ENCODE results near the gene PARP4. TPM values are rescaled to one million over a fixed set of nuclear protein-coding genes. Genes with fewer than 3 reads are reported as not detected.

Gene PARP4
- total and polyA plus RNA-seq, 2 donors: 24.7 to 29.0 TPM

- no peaks in the 10 kb centered on the region for H3K36me3 ChIP-seq (ENCODE audit: control insufficient read depth in 2 of 2, insufficient read depth in 2 of 2, low read length in 1 of 2)
- H3K4me3 ChIP-seq (ENCODE audit: low read length in 2 of 2): no peak overlapping the region
- H3K4me1 ChIP-seq (ENCODE audit: control insufficient read depth in 2 of 2, insufficient read depth in 2 of 2, low read length in 2 of 2): peaks cover 3 to 4% of the 10 kb centered on the region in 2 donors
- no peak for DNase-seq (ENCODE audit: low read depth in 6 of 9, low spot score in 9 of 9)
- no peaks in the 10 kb centered on the region for H3K9me3 ChIP-seq (ENCODE audit: control insufficient read depth in 2 of 2, insufficient read depth in 1 of 2, low read length in 1 of 2)
- 90% methylated on average over 32 of the region's 32 CpGs for WGBS
- peaks cover 18 to 34% of the 10 kb centered on the region in 2 donors for H3K27me3 ChIP-seq (ENCODE audit: control insufficient read depth in 2 of 2, insufficient read depth in 1 of 2, low read length in 1 of 2)
- H3K27ac ChIP-seq (ENCODE audit: low read depth in 1 of 2, low read length in 1 of 2): no peak overlapping the region
Observed at GRCh38 chr13:24540236-24541126, 27.9 kb upstream of the PARP4 start.

- peaks cover 3 to 4% of the 10 kb centered on the region in 2 donors for H3K4me1 ChIP-seq (ENCODE audit: control insufficient read depth in 2 of 2, insufficient read depth in 2 of 2, low read length in 2 of 2)
- no peak for DNase-seq (ENCODE audit: low read depth in 6 of 9, low spot score in 9 of 9)
- H3K27ac ChIP-seq (ENCODE audit: low read depth in 1 of 2, low read length in 1 of 2): no peak overlapping the region
- no peak overlapping the region for H3K4me3 ChIP-seq (ENCODE audit: low read length in 2 of 2)
- H3K9me3 ChIP-seq (ENCODE audit: control insufficient read depth in 2 of 2, insufficient read depth in 1 of 2, low read length in 1 of 2): no peaks in the 10 kb centered on the region
- no peaks in the 10 kb centered on the region for H3K36me3 ChIP-seq (ENCODE audit: control insufficient read depth in 2 of 2, insufficient read depth in 2 of 2, low read length in 1 of 2)
- WGBS: 97% methylated on average over 11 of the region's 11 CpGs
- peaks cover 18 to 34% of the 10 kb centered on the region in 2 donors for H3K27me3 ChIP-seq (ENCODE audit: control insufficient read depth in 2 of 2, insufficient read depth in 1 of 2, low read length in 1 of 2)
Observed at GRCh38 chr13:24539500-24540165, 27.1 kb upstream of the PARP4 start.

- no peak for DNase-seq (ENCODE audit: low read depth in 6 of 9, low spot score in 9 of 9)
- H3K4me1 ChIP-seq (ENCODE audit: control insufficient read depth in 2 of 2, insufficient read depth in 2 of 2, low read length in 2 of 2): no peaks in the 10 kb centered on the region
- H3K27ac ChIP-seq (ENCODE audit: low read depth in 1 of 2, low read length in 1 of 2): no peak overlapping the region
- WGBS: 88% methylated on average over 1 of the region's 1 CpG
- H3K4me3 ChIP-seq (ENCODE audit: low read length in 2 of 2): no peak overlapping the region
- H3K36me3 ChIP-seq (ENCODE audit: control insufficient read depth in 2 of 2, insufficient read depth in 2 of 2, low read length in 1 of 2): no peaks in the 10 kb centered on the region
- H3K9me3 ChIP-seq (ENCODE audit: control insufficient read depth in 2 of 2, insufficient read depth in 1 of 2, low read length in 1 of 2): no peaks in the 10 kb centered on the region
- no peaks in the 10 kb centered on the region for H3K27me3 ChIP-seq (ENCODE audit: control insufficient read depth in 2 of 2, insufficient read depth in 1 of 2, low read length in 1 of 2)
Observed at GRCh38 chr13:24529478-24529877, 16.9 kb upstream of the PARP4 start.

- Histone ChIP-seq H3K9me3 (ENCODE audit: control insufficient read depth in 2 of 2, insufficient read depth in 1 of 2, low read length in 1 of 2) (no peaks in the 10 kb centered on the region), H3K27ac (ENCODE audit: low read depth in 1 of 2, low read length in 1 of 2) (no peak overlapping the region), H3K4me1 (ENCODE audit: control insufficient read depth in 2 of 2, insufficient read depth in 2 of 2, low read length in 2 of 2) (no peaks in the 10 kb centered on the region), H3K4me3 (ENCODE audit: low read length in 2 of 2) (no peak overlapping the region), H3K36me3 (ENCODE audit: control insufficient read depth in 2 of 2, insufficient read depth in 2 of 2, low read length in 1 of 2) (no peaks in the 10 kb centered on the region), H3K27me3 (ENCODE audit: control insufficient read depth in 2 of 2, insufficient read depth in 1 of 2, low read length in 1 of 2) (no peaks in the 10 kb centered on the region)
- WGBS: 95% methylated on average over 4 of the region's 4 CpGs
- DNase-seq (ENCODE audit: low read depth in 6 of 9, low spot score in 9 of 9): no peak
Observed at GRCh38 chr13:24528816-24529398, 16.3 kb upstream of the PARP4 start.

GRCh38 chr13:24527266-24527775 lies 14.7 kb upstream of the PARP4 start:
- Histone ChIP-seq H3K4me1 (ENCODE audit: control insufficient read depth in 2 of 2, insufficient read depth in 2 of 2, low read length in 2 of 2) (no peaks in the 10 kb centered on the region), H3K4me3 (ENCODE audit: low read length in 2 of 2) (no peak overlapping the region), H3K27me3 (ENCODE audit: control insufficient read depth in 2 of 2, insufficient read depth in 1 of 2, low read length in 1 of 2) (no peaks in the 10 kb centered on the region), H3K9me3 (ENCODE audit: control insufficient read depth in 2 of 2, insufficient read depth in 1 of 2, low read length in 1 of 2) (no peaks in the 10 kb centered on the region), H3K27ac (ENCODE audit: low read depth in 1 of 2, low read length in 1 of 2) (no peak overlapping the region), H3K36me3 (ENCODE audit: control insufficient read depth in 2 of 2, insufficient read depth in 2 of 2, low read length in 1 of 2) (no peaks in the 10 kb centered on the region)
- no peak for DNase-seq (ENCODE audit: low read depth in 6 of 9, low spot score in 9 of 9)
- WGBS: 94% methylated on average over 6 of the region's 6 CpGs

GRCh38 chr13:24520733-24521132 lies 8.2 kb upstream of the PARP4 start:
- Histone ChIP-seq H3K36me3 (ENCODE audit: control insufficient read depth in 2 of 2, insufficient read depth in 2 of 2, low read length in 1 of 2) (no peaks in the 10 kb centered on the region), H3K9me3 (ENCODE audit: control insufficient read depth in 2 of 2, insufficient read depth in 1 of 2, low read length in 1 of 2) (no peaks in the 10 kb centered on the region), H3K4me3 (ENCODE audit: low read length in 2 of 2) (no peak overlapping the region), H3K27me3 (ENCODE audit: control insufficient read depth in 2 of 2, insufficient read depth in 1 of 2, low read length in 1 of 2) (no peaks in the 10 kb centered on the region), H3K4me1 (ENCODE audit: control insufficient read depth in 2 of 2, insufficient read depth in 2 of 2, low read length in 2 of 2) (no peaks in the 10 kb centered on the region), H3K27ac (ENCODE audit: low read depth in 1 of 2, low read length in 1 of 2) (no peak overlapping the region)
- DNase-seq (ENCODE audit: low read depth in 6 of 9, low spot score in 9 of 9): no peak
- WGBS: 96% methylated on average over 1 of the region's 1 CpG

GRCh38 chr13:24516919-24517318 lies 4.3 kb upstream of the PARP4 start:
- H3K4me1 ChIP-seq (ENCODE audit: control insufficient read depth in 2 of 2, insufficient read depth in 2 of 2, low read length in 2 of 2): no peaks in the 10 kb centered on the region
- no peak overlapping the region for H3K27ac ChIP-seq (ENCODE audit: low read depth in 1 of 2, low read length in 1 of 2)
- H3K9me3 ChIP-seq (ENCODE audit: control insufficient read depth in 2 of 2, insufficient read depth in 1 of 2, low read length in 1 of 2): no peaks in the 10 kb centered on the region
- no peak for DNase-seq (ENCODE audit: low read depth in 6 of 9, low spot score in 9 of 9)
- no peaks in the 10 kb centered on the region for H3K27me3 ChIP-seq (ENCODE audit: control insufficient read depth in 2 of 2, insufficient read depth in 1 of 2, low read length in 1 of 2)
- 94% methylated on average over 6 of the region's 6 CpGs for WGBS
- no peaks in the 10 kb centered on the region for H3K36me3 ChIP-seq (ENCODE audit: control insufficient read depth in 2 of 2, insufficient read depth in 2 of 2, low read length in 1 of 2)
- no peak overlapping the region for H3K4me3 ChIP-seq (ENCODE audit: low read length in 2 of 2)

- peak overlapping the region; percentile 67 to 80 for H3K4me3 ChIP-seq (ENCODE audit: low read length in 2 of 2)
- H3K27ac ChIP-seq (ENCODE audit: low read depth in 1 of 2, low read length in 1 of 2): peak overlapping the region; percentile 74 to 93
- H3K27me3 ChIP-seq (ENCODE audit: control insufficient read depth in 2 of 2, insufficient read depth in 1 of 2, low read length in 1 of 2): no peaks in the 10 kb centered on the region
- WGBS: under 1% methylated on average over 10 of the region's 10 CpGs
- H3K36me3 ChIP-seq (ENCODE audit: control insufficient read depth in 2 of 2, insufficient read depth in 2 of 2, low read length in 1 of 2): no peaks in the 10 kb centered on the region
- DNase-seq (ENCODE audit: low read depth in 6 of 9, low spot score in 9 of 9): no peak
- H3K4me1 ChIP-seq (ENCODE audit: control insufficient read depth in 2 of 2, insufficient read depth in 2 of 2, low read length in 2 of 2): peaks cover 5 to 9% of the 10 kb centered on the region in 2 donors
- no peaks in the 10 kb centered on the region for H3K9me3 ChIP-seq (ENCODE audit: control insufficient read depth in 2 of 2, insufficient read depth in 1 of 2, low read length in 1 of 2)
Observed at GRCh38 chr13:24512908-24513213, 283 bp upstream of the PARP4 start.

- no peaks in the 10 kb centered on the region for H3K36me3 ChIP-seq (ENCODE audit: control insufficient read depth in 2 of 2, insufficient read depth in 2 of 2, low read length in 1 of 2)
- WGBS: 3% methylated on average over 6 of the region's 6 CpGs
- DNase-seq (ENCODE audit: low read depth in 6 of 9, low spot score in 9 of 9): peak in 4 of 9 donors; percentile 6 to 19 (median 10)
- peaks cover 5 to 9% of the 10 kb centered on the region in 2 donors for H3K4me1 ChIP-seq (ENCODE audit: control insufficient read depth in 2 of 2, insufficient read depth in 2 of 2, low read length in 2 of 2)
- peak overlapping the region; percentile 74 to 93 for H3K27ac ChIP-seq (ENCODE audit: low read depth in 1 of 2, low read length in 1 of 2)
- no peaks in the 10 kb centered on the region for H3K27me3 ChIP-seq (ENCODE audit: control insufficient read depth in 2 of 2, insufficient read depth in 1 of 2, low read length in 1 of 2)
- H3K9me3 ChIP-seq (ENCODE audit: control insufficient read depth in 2 of 2, insufficient read depth in 1 of 2, low read length in 1 of 2): peaks cover 0 to 4% of the 10 kb centered on the region in 2 donors
- H3K4me3 ChIP-seq (ENCODE audit: low read length in 2 of 2): peak overlapping the region; percentile 67 to 80
Observed at GRCh38 chr13:24511816-24512196, 772 bp downstream of the PARP4 start.
